CD14-positive monocyte (primary cell): ENCODE results near the gene CFHR5. TPM values are rescaled to one million over a fixed set of nuclear protein-coding genes. Genes with fewer than 3 reads are reported as not detected.

ENCODE experiments used
- DNase-seq, 3 donors: peaks; one replicate each; pipeline ENCODE4 v3.0.0-alpha.2; 2011 to 2022
- H2AFZ ChIP-seq: 2 replicates; pipeline ENCODE4 v1.6.0; 2012; ENCODE audit warnings: mild to moderate bottlenecking, low read depth, low read length, inconsistent platforms; ENCODE audit not compliant: insufficient read depth, poor library complexity, severe bottlenecking
- H3K27ac ChIP-seq, 2 donors: 1 replicate in 1 of 2; 2 replicates in 1 of 2; pipeline ENCODE4 v1.5.1; 2012 to 2013; ENCODE audit warnings: low read length in 2 of 2, control low read depth in 1 of 2, inconsistent platforms in 1 of 2, low read depth in 1 of 2, mild to moderate bottlenecking in 1 of 2
- H3K27me3 ChIP-seq, 2 donors: one replicate each; pipeline versions ENCODE4 v1.6.0 to v1.6.1; 2011 to 2013; ENCODE audit warnings: low read length in 2 of 2; ENCODE audit not compliant: control insufficient read depth in 2 of 2, insufficient read depth in 2 of 2
- H3K36me3 ChIP-seq, 2 donors: replicated peaks in 1 of 2; 1 replicate in 1 of 2; 2 replicates in 1 of 2; pipeline versions ENCODE4 v1.5.1 to v1.6.1; 2012 to 2013; ENCODE audit warnings: low read length in 2 of 2, control low read depth in 1 of 2, inconsistent platforms in 1 of 2, mild to moderate bottlenecking in 1 of 2; ENCODE audit not compliant: insufficient read depth in 2 of 2, control insufficient read depth in 1 of 2
- H3K4me1 ChIP-seq, 2 donors: 1 replicate in 1 of 2; 2 replicates in 1 of 2; pipeline versions ENCODE4 v1.5.1 to v1.6.1; 2012 to 2013; ENCODE audit warnings: low read length in 2 of 2, control low read depth in 1 of 2, inconsistent platforms in 1 of 2, mild to moderate bottlenecking in 1 of 2, moderate library complexity in 1 of 2; ENCODE audit not compliant: insufficient read depth in 2 of 2, control insufficient read depth in 1 of 2
- H3K4me2 ChIP-seq: replicated peaks from 2 replicates; pipeline ENCODE3; 2012; ENCODE audit warnings: low read length, moderate library complexity, mild to moderate bottlenecking; ENCODE audit not compliant: poor library complexity, severe bottlenecking; ENCODE audit errors: extremely low read depth
- H3K4me3 ChIP-seq, 3 experiments: fragments of 200-600 bp in 1 of 3; sonication (generic) in 1 of 3; replicated peaks in 1 of 3; 1 replicate in 2 of 3; 2 replicates in 1 of 3; pipeline ENCODE4 v1.5.1; 2011 to 2013; ENCODE audit warnings: low read length in 3 of 3, mild to moderate bottlenecking in 3 of 3, control low read depth in 2 of 3, low read depth in 2 of 3, inconsistent platforms in 1 of 3, moderate library complexity in 1 of 3
- H3K79me2 ChIP-seq: 2 replicates; pipeline ENCODE4 v1.6.0; 2012; ENCODE audit warnings: mild to moderate bottlenecking, control low read depth, inconsistent platforms, low read length, moderate library complexity; ENCODE audit not compliant: insufficient read depth
- H3K9ac ChIP-seq: 2 replicates; pipeline ENCODE4 v1.6.0; 2017; ENCODE audit warnings: low read length, mild to moderate bottlenecking; ENCODE audit not compliant: insufficient read depth, poor library complexity, severe bottlenecking
- H3K9me3 ChIP-seq, 2 donors: replicated peaks in 1 of 2; 1 replicate in 1 of 2; 2 replicates in 1 of 2; pipeline versions ENCODE4 v1.5.1 to v1.6.1; 2012 to 2013; ENCODE audit warnings: low read length in 2 of 2, control low read depth in 1 of 2; ENCODE audit not compliant: control insufficient read depth in 1 of 2, insufficient read depth in 1 of 2
- H4K20me1 ChIP-seq: 2 replicates; pipeline ENCODE4 v1.6.0; 2012; ENCODE audit warnings: mild to moderate bottlenecking, low read length, control low read depth, moderate library complexity; ENCODE audit not compliant: insufficient read depth
- H3K27ac Mint-ChIP-seq, 7 donors: one replicate each; pipeline ENCODE4 v1.8.0; 2020; ENCODE audit warnings: mild to moderate bottlenecking in 7 of 7, mixed read lengths in 7 of 7, moderate library complexity in 6 of 7, inconsistent platforms in 2 of 7
- H3K27me3 Mint-ChIP-seq, 3 donors: one replicate each; pipeline ENCODE4 v1.8.0; 2021 to 2022; ENCODE audit warnings: low read depth in 3 of 3, mild to moderate bottlenecking in 3 of 3, mixed read lengths in 3 of 3, moderate library complexity in 3 of 3, inconsistent platforms in 1 of 3
- H3K36me3 Mint-ChIP-seq, 2 donors: one replicate each; pipeline ENCODE4 v1.8.0; 2020; ENCODE audit warnings: mixed read lengths in 2 of 2, inconsistent platforms in 1 of 2, mild to moderate bottlenecking in 1 of 2
- H3K4me1 Mint-ChIP-seq: one replicate; pipeline ENCODE4 v1.8.0; 2020; ENCODE audit warnings: mild to moderate bottlenecking, mixed read lengths
- H3K4me3 Mint-ChIP-seq, 2 donors: one replicate each; pipeline ENCODE4 v1.8.0; 2020; ENCODE audit warnings: mild to moderate bottlenecking in 2 of 2, mixed read lengths in 2 of 2, moderate library complexity in 1 of 2
- H3K9me3 Mint-ChIP-seq, 7 donors: one replicate each; pipeline ENCODE4 v1.8.0; 2020 to 2022; ENCODE audit warnings: mixed read lengths in 7 of 7, mild to moderate bottlenecking in 6 of 7, moderate library complexity in 6 of 7, inconsistent platforms in 2 of 7
- WGBS: methylation state at CpG from one replicate; pipeline ENCODE4 v1.1.5; 2013; ENCODE audit warnings: missing lambda C conversion rate; ENCODE audit not compliant: insufficient coverage; 5-methylcytosine and 5-hydroxymethylcytosine counted together
- intact Hi-C, 2 donors: fragments of 100-400 bp; cut with micrococcal nuclease; formaldehyde crosslinking; loops; one replicate each; pipeline versions ENCODE4 v1.15.0 to v1.15.1; 2023
- polyA plus RNA-seq, 3 donors: library from polyadenylated mRNA; depleted of rRNA in 1 of 3; unstranded in 2 of 3; stranded (reverse) in 1 of 3; fragments of 300-500 nt in 2 of 3; fragments of >200 nt in 1 of 3; fragmentation: Illumina TruSeq in 2 of 3; gene quantifications; 1 replicate in 2 of 3; 2 replicates in 1 of 3; pipeline ENCODE4 v1.2.3, GENCODE V29; 2012 to 2021
- TF ChIP-seq, protein P1 (sequence below): fragments of 200-600 bp; IDR thresholded peaks from one replicate; pipeline ENCODE4 v1.8.0; 2022; ENCODE audit warnings: antibody characterized with exemption, mild to moderate bottlenecking

CFHR5 gene
- polyA plus RNA-seq, 3 donors = not detected

- no peak overlapping the region for H3K4me3 Mint-ChIP-seq
- H3K27me3 Mint-ChIP-seq = peaks cover 0 to 5% (median 0%) of the 10 kb centered on the region in 3 donors
- no peak overlapping the region for H3K27ac ChIP-seq
- no peaks in the 10 kb centered on the region for H3K4me1 Mint-ChIP-seq
- H3K9ac ChIP-seq = no peak overlapping the region
- TF ChIP-seq, protein P1, sequence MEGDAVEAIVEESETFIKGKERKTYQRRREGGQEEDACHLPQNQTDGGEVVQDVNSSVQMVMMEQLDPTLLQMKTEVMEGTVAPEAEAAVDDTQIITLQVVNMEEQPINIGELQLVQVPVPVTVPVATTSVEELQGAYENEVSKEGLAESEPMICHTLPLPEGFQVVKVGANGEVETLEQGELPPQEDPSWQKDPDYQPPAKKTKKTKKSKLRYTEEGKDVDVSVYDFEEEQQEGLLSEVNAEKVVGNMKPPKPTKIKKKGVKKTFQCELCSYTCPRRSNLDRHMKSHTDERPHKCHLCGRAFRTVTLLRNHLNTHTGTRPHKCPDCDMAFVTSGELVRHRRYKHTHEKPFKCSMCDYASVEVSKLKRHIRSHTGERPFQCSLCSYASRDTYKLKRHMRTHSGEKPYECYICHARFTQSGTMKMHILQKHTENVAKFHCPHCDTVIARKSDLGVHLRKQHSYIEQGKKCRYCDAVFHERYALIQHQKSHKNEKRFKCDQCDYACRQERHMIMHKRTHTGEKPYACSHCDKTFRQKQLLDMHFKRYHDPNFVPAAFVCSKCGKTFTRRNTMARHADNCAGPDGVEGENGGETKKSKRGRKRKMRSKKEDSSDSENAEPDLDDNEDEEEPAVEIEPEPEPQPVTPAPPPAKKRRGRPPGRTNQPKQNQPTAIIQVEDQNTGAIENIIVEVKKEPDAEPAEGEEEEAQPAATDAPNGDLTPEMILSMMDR = no peak
- H3K36me3 ChIP-seq = no peaks in the 10 kb centered on the region
- H3K79me2 ChIP-seq = no peaks in the 10 kb centered on the region
- no peak overlapping the region for H3K4me3 ChIP-seq
- H3K4me1 ChIP-seq = no peaks in the 10 kb centered on the region
- intact Hi-C loops = no loop called here
- H3K4me2 ChIP-seq = no peak overlapping the region
- DNase-seq = no peak
- H3K36me3 Mint-ChIP-seq = no peaks in the 10 kb centered on the region
- H3K27me3 ChIP-seq = no peaks in the 10 kb centered on the region
- WGBS = no CpG with 5 or more reads among the region's 2 CpGs
- no peaks in the 10 kb centered on the region for H3K9me3 ChIP-seq
- peaks cover 0 to 2% (median under 1%) of the 10 kb centered on the region in 7 donors for H3K9me3 Mint-ChIP-seq
- no peaks in the 10 kb centered on the region for H4K20me1 ChIP-seq
- H2AFZ ChIP-seq = no peak overlapping the region
- no peak overlapping the region for H3K27ac Mint-ChIP-seq
Observed at GRCh38 chr1:197001828-197002227, 24.5 kb downstream of the CFHR5 start.

GRCh38 chr1:197003132-197003531 is 25.8 kb downstream of the CFHR5 start:
- Mint-ChIP-seq H3K4me1 (no peaks in the 10 kb centered on the region), H3K4me3 (no peak overlapping the region), H3K27me3 (peaks cover 0 to 5% (median 0%) of the 10 kb centered on the region in 3 donors), H3K27ac (no peak overlapping the region), H3K9me3 (peaks cover 0 to 6% (median 2%) of the 10 kb centered on the region in 7 donors), H3K36me3 (no peaks in the 10 kb centered on the region)
- intact Hi-C loops = no loop called here
- no peak overlapping the region for H3K4me3 ChIP-seq
- no peaks in the 10 kb centered on the region for H3K4me1 ChIP-seq
- H3K9ac ChIP-seq = no peak overlapping the region
- H3K27me3 ChIP-seq = no peaks in the 10 kb centered on the region
- no peak overlapping the region for H3K4me2 ChIP-seq
- DNase-seq = no peak
- no peaks in the 10 kb centered on the region for H3K36me3 ChIP-seq
- H2AFZ ChIP-seq = no peak overlapping the region
- WGBS = 73% methylated on average over 2 of the region's 2 CpGs
- TF ChIP-seq, protein P1 = no peak
- no peaks in the 10 kb centered on the region for H3K79me2 ChIP-seq
- H4K20me1 ChIP-seq = no peaks in the 10 kb centered on the region
- H3K27ac ChIP-seq = no peak overlapping the region
- no peaks in the 10 kb centered on the region for H3K9me3 ChIP-seq
